ENCODE results near the gene EFCAB6. TPM values are rescaled to one million over a fixed set of nuclear protein-coding genes. Genes with fewer than 3 reads are reported as not detected.

EFCAB6 gene
- total RNA-seq, 1 donor = 2.7 TPM

- DNase-seq (ENCODE audit: low read depth) = no peak
- no peak overlapping the region for H3K4me3 ChIP-seq (ENCODE audit: low read depth, low read length)
- no peak for TF ChIP-seq CTCF (IDR thresholded peaks at IDR 0.05; ENCODE audit: insufficient read depth, low read length)
These were observed 304.9 kb downstream of the EFCAB6 start for GRCh38 chr22:43507235-43507634.

GRCh38 chr22:43506487-43506886 is 305.6 kb downstream of the EFCAB6 start:
- DNase-seq (ENCODE audit: low read depth) = no peak
- no peak for TF ChIP-seq CTCF (IDR thresholded peaks at IDR 0.05; ENCODE audit: insufficient read depth, low read length)
- no peak overlapping the region for H3K4me3 ChIP-seq (ENCODE audit: low read depth, low read length)

GRCh38 chr22:43505896-43506295 is 306.2 kb downstream of the EFCAB6 start:
- TF ChIP-seq CTCF (IDR thresholded peaks at IDR 0.05; ENCODE audit: insufficient read depth, low read length) = no peak
- no peak for DNase-seq (ENCODE audit: low read depth)
- H3K4me3 ChIP-seq (ENCODE audit: low read depth, low read length) = no peak overlapping the region

- H3K4me3 ChIP-seq (ENCODE audit: low read depth, low read length) = no peak overlapping the region
- TF ChIP-seq CTCF (IDR thresholded peaks at IDR 0.05; ENCODE audit: insufficient read depth, low read length) = no peak
- no peak for DNase-seq (ENCODE audit: low read depth)
These were observed 306.7 kb downstream of the EFCAB6 start for GRCh38 chr22:43505423-43505822.

GRCh38 chr22:43504666-43505261 is 307.3 kb downstream of the EFCAB6 start:
- no peak overlapping the region for H3K4me3 ChIP-seq (ENCODE audit: low read depth, low read length)
- no peak for TF ChIP-seq CTCF (IDR thresholded peaks at IDR 0.05; ENCODE audit: insufficient read depth, low read length)
- no peak for DNase-seq (ENCODE audit: low read depth)

- TF ChIP-seq CTCF (IDR thresholded peaks at IDR 0.05; ENCODE audit: insufficient read depth, low read length) = no peak
- H3K4me3 ChIP-seq (ENCODE audit: low read depth, low read length) = no peak overlapping the region
- no peak for DNase-seq (ENCODE audit: low read depth)
These were observed 308.0 kb downstream of the EFCAB6 start for GRCh38 chr22:43504068-43504467.

- H3K4me3 ChIP-seq (ENCODE audit: low read depth, low read length) = no peak overlapping the region
These were observed 309.7 kb downstream of the EFCAB6 start for GRCh38 chr22:43502306-43502874.

More at GRCh38 chr22:43502306-43502874, 309.7 kb downstream of the EFCAB6 start:
- DNase-seq (ENCODE audit: low read depth) = no peak
- TF ChIP-seq CTCF (IDR thresholded peaks at IDR 0.05; ENCODE audit: insufficient read depth, low read length) = no peak
